Panc1 (cell line): ENCODE results near the gene ACTR6. TPM values are rescaled to one million over a fixed set of nuclear protein-coding genes. Genes with fewer than 3 reads are reported as not detected.

ENCODE experiments used
- ATAC-seq: fragments of 200-7000 bp; cut with Tn5 transposase; 2 replicates; pipeline ENCODE4 v1.9.1; 2020; ENCODE audit warnings: mild to moderate bottlenecking, moderate library complexity
- BruUV-seq: library from RNA; stranded (reverse); fragments of 400-500 nt; replicated peaks from 2 replicates; lab custom pipeline; 2021; lab: Mats Ljungman, UMichigan
- CTCF ChIA-PET: fragments of 300-600 bp; sonication (Branson Sonifier 250); formaldehyde crosslinking; loops from one replicate; lab custom pipeline; 2022; ENCODE audit warnings: antibody characterized with exemption; lab: Charles Lee
- POLR2A ChIA-PET: fragments of 300-600 bp; sonication (Branson Sonifier 250); formaldehyde crosslinking; loops from one replicate; lab custom pipeline; 2022; ENCODE audit warnings: antibody characterized with exemption; lab: Charles Lee
- DNase-seq: peaks from one replicate; pipeline ENCODE4 v3.0.0-alpha.2; 2010; ENCODE audit warnings: low read depth, low spot score
- H3K27ac ChIP-seq: 2 replicates; pipeline ENCODE4 v1.5.1; 2011; ENCODE audit warnings: mild to moderate bottlenecking, low read length, inconsistent platforms
- H3K27me3 ChIP-seq: fragments of 200-500 bp; sonication (Bioruptor generic); 2 replicates; pipeline ENCODE4 v1.6.0; 2014; ENCODE audit warnings: low read length, inconsistent platforms; ENCODE audit not compliant: control insufficient read depth, insufficient read depth
- H3K36me3 ChIP-seq: fragments of 200-500 bp; sonication (Bioruptor generic); 2 replicates; pipeline ENCODE4 v1.5.1; 2014; ENCODE audit warnings: inconsistent platforms, mild to moderate bottlenecking, low read length, moderate library complexity; ENCODE audit not compliant: control insufficient read depth, insufficient read depth
- H3K4me1 ChIP-seq: 2 replicates; pipeline ENCODE4 v1.5.1; 2011; ENCODE audit warnings: inconsistent platforms, mild to moderate bottlenecking, low read length, moderate library complexity; ENCODE audit not compliant: control insufficient read depth, insufficient read depth
- H3K4me3 ChIP-seq, 2 experiments: 2 replicates each; pipeline ENCODE4 v1.5.1; 2011 to 2012; ENCODE audit warnings: low read depth in 2 of 2, low read length in 2 of 2, mild to moderate bottlenecking in 2 of 2, inconsistent platforms in 1 of 2, moderate library complexity in 1 of 2
- H3K9me3 ChIP-seq: fragments of 200-500 bp; sonication (Bioruptor generic); 2 replicates; pipeline ENCODE4 v1.5.1; 2014; ENCODE audit warnings: low read depth, mild to moderate bottlenecking, inconsistent platforms, low read length, moderate library complexity; ENCODE audit not compliant: control insufficient read depth, insufficient read depth
- POLR2AphosphoS5 ChIP-seq: IDR thresholded peaks from 2 replicates; pipeline ENCODE4 v1.6.1; 2012; ENCODE audit warnings: mild to moderate bottlenecking, low read depth, low read length, moderate library complexity
- SIN3A ChIP-seq: IDR thresholded peaks from 2 replicates; pipeline ENCODE4 v1.6.1; 2012; ENCODE audit warnings: low read depth, mild to moderate bottlenecking, low read length, moderate library complexity, borderline replicate concordance; ENCODE audit not compliant: insufficient read depth
- TCF7L2 ChIP-seq: IDR thresholded peaks from 2 replicates; pipeline ENCODE4 v1.6.1; 2011; ENCODE audit warnings: mild to moderate bottlenecking, low read depth, low read length, inconsistent platforms
- in situ Hi-C: cut with HindIII; loops from 2 replicates; pipeline ENCODE4 v1.10.0; 2016; ENCODE audit warnings: low sequenced_read_pairs, low pct_unique_long_range_greater_than_20kb
- intact Hi-C: fragments of 100-400 bp; cut with micrococcal nuclease; formaldehyde crosslinking; loops from one replicate; pipeline ENCODE4 v1.10.0; 2022; ENCODE audit not compliant: unreplicated experiment
- total RNA-seq: library from RNA; stranded (reverse); gene quantifications from one replicate; pipeline ENCODE4 v1.2.1, GENCODE V29; 2021; ENCODE audit not compliant: unreplicated experiment
- TF ChIP-seq, protein P1 (sequence below): fragments of 450-650 bp; IDR thresholded peaks from 2 replicates; pipeline ENCODE4 v1.5.1; 2017; ENCODE audit warnings: mild to moderate bottlenecking
- TF ChIP-seq, protein P2 (sequence below), 2 experiments: IDR thresholded peaks; 2 replicates each; pipeline ENCODE4 v1.6.1; 2011 to 2012; ENCODE audit warnings: low read depth in 2 of 2, control low read depth in 1 of 2, low read length in 1 of 2, mild to moderate bottlenecking in 1 of 2, moderate library complexity in 1 of 2; ENCODE audit not compliant: insufficient read depth in 1 of 2

Gene ACTR6
- total RNA-seq, 1 experiment from 2014 or later, result 21.2 TPM

DNA sequence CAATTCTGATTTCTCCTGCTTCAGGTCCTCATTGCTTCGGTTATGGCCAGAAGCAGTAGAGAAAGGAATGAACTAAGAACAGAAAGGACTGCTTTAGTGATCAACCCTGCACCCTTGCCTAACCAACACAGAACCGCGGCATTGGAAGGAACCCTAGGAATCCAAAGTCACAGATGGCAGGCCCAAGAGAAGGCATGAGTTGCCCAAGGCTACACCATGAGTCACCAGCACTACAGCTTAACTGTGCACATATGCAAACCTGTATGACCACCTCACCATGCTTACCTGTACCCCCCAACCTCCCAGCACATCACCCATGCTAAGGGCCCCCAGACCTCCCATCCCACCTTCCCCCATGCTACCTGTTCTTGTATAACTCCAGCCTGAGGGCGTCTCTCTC, 32.1 kb upstream of the ACTR6 start:
- Histone ChIP-seq H3K27ac (no peak overlapping the region), H3K4me1 (peaks cover 6% of the 10 kb centered on the region; the same call in 1 of the 2 replicates), H3K4me3 (no peak overlapping the region), H3K9me3 (no peaks in the 10 kb centered on the region), H3K27me3 (no peaks in the 10 kb centered on the region), H3K36me3 (no peaks in the 10 kb centered on the region)
- ChIA-PET CTCF (no interaction called here), POLR2A (interaction anchor here (0.6 to 0.7 kb wide), 2 partner anchors 1299 to 1380 kb away, joined by 3 to 9 read pairs; no protein-coding TSS in a partner anchor)
- no TSS peak for BruUV-seq
- DNase-seq (no peak), ATAC-seq (no peak)
- in situ Hi-C loops, result no loop called here
- TF ChIP-seq, protein P1, sequence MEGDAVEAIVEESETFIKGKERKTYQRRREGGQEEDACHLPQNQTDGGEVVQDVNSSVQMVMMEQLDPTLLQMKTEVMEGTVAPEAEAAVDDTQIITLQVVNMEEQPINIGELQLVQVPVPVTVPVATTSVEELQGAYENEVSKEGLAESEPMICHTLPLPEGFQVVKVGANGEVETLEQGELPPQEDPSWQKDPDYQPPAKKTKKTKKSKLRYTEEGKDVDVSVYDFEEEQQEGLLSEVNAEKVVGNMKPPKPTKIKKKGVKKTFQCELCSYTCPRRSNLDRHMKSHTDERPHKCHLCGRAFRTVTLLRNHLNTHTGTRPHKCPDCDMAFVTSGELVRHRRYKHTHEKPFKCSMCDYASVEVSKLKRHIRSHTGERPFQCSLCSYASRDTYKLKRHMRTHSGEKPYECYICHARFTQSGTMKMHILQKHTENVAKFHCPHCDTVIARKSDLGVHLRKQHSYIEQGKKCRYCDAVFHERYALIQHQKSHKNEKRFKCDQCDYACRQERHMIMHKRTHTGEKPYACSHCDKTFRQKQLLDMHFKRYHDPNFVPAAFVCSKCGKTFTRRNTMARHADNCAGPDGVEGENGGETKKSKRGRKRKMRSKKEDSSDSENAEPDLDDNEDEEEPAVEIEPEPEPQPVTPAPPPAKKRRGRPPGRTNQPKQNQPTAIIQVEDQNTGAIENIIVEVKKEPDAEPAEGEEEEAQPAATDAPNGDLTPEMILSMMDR, result no peak
- TF ChIP-seq, protein P2, sequence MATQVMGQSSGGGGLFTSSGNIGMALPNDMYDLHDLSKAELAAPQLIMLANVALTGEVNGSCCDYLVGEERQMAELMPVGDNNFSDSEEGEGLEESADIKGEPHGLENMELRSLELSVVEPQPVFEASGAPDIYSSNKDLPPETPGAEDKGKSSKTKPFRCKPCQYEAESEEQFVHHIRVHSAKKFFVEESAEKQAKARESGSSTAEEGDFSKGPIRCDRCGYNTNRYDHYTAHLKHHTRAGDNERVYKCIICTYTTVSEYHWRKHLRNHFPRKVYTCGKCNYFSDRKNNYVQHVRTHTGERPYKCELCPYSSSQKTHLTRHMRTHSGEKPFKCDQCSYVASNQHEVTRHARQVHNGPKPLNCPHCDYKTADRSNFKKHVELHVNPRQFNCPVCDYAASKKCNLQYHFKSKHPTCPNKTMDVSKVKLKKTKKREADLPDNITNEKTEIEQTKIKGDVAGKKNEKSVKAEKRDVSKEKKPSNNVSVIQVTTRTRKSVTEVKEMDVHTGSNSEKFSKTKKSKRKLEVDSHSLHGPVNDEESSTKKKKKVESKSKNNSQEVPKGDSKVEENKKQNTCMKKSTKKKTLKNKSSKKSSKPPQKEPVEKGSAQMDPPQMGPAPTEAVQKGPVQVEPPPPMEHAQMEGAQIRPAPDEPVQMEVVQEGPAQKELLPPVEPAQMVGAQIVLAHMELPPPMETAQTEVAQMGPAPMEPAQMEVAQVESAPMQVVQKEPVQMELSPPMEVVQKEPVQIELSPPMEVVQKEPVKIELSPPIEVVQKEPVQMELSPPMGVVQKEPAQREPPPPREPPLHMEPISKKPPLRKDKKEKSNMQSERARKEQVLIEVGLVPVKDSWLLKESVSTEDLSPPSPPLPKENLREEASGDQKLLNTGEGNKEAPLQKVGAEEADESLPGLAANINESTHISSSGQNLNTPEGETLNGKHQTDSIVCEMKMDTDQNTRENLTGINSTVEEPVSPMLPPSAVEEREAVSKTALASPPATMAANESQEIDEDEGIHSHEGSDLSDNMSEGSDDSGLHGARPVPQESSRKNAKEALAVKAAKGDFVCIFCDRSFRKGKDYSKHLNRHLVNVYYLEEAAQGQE (IDR thresholded peaks at IDR 0.05; ENCODE audit: insufficient read depth in 1 of 2, low read depth in 2 of 2, low read length in 1 of 2), result no peak
- TF ChIP-seq SIN3A (no peak), TCF7L2 (no peak), POLR2AphosphoS5 (no peak)
- intact Hi-C loops, result no loop called here

DNA sequence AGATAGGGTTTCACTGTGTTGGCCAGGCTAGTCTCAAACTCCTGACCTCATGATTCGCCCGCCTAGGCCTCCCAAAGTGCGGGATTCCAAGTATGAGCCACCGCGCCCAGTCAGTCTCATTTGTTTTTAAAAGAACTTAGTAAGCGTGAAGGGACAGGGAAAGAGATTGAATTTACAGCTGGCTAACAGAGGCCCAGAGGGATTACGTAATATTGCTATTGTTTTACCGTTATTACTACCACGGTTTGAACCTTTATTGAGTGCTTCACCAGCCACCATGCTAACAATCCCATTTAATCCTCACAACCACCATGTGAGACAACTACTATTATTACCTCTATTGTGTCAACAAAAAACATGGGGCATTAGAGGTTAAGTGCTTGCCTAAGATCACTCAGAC, 31.3 kb upstream of the ACTR6 start:
- H3K4me1 ChIP-seq, result peaks cover under 1% of the 10 kb centered on the region; the same call in 1 of the 2 replicates
- H3K9me3 ChIP-seq, result no peaks in the 10 kb centered on the region
- H3K27ac ChIP-seq, result no peak overlapping the region
- intact Hi-C loops, result no loop called here
- ChIA-PET CTCF (no interaction called here), POLR2A (interaction anchor here (0.7 kb wide), 1 partner anchor 1299 kb away, joined by 3 read pairs; no protein-coding TSS in a partner anchor)
- BruUV-seq, result no TSS peak
- no peaks in the 10 kb centered on the region for H3K27me3 ChIP-seq
- DNase-seq, result no peak
- TF ChIP-seq POLR2AphosphoS5, result no peak
- TF ChIP-seq, protein P1, result no peak
- TF ChIP-seq SIN3A, result no peak
- TF ChIP-seq, protein P2 (IDR thresholded peaks at IDR 0.05; ENCODE audit: insufficient read depth in 1 of 2, low read depth in 2 of 2, low read length in 1 of 2), result no peak
- TF ChIP-seq TCF7L2, result no peak
- in situ Hi-C loops, result no loop called here
- no peak overlapping the region for H3K4me3 ChIP-seq
- H3K36me3 ChIP-seq, result no peaks in the 10 kb centered on the region
- ATAC-seq, result no peak
